CD4-positive, alpha-beta T cell treated with Interleukin-6 at 100 ng/mL for 8 hours (primary cell): ENCODE results near the gene RAVER1.
"Not testable (repeated sequence)": the region's sequence is repeated elsewhere in the genome, so short reads cannot be mapped to it uniquely, and the experiment has no call there.

Experiments used
- DNase-seq: peaks from one replicate; pipeline ENCODE4 v3.0.0-alpha.2; 2020; ENCODE audit warnings: mixed read lengths, low spot score

RAVER1 gene

GRCh38 chr19:10291554-10292205 is 41.6 kb downstream of the RAVER1 start:
- DNase-seq = no peak

- DNase-seq = peak; percentile 37
Measured at GRCh38 chr19:10290876-10291553, 42.3 kb downstream of the RAVER1 start.

- no peak for DNase-seq
Measured at GRCh38 chr19:10290357-10290875, 42.9 kb downstream of the RAVER1 start.

- DNase-seq = no peak
Measured at GRCh38 chr19:10289836-10290356, 43.4 kb downstream of the RAVER1 start, which contains the start of gene ICAM5. TSS of gene ICAM5 (plus strand) at chr19:10289952. CDS start at chr19:10290044, 92 bp downstream.

- peak; percentile 34 for DNase-seq
Measured at GRCh38 chr19:10289167-10289835, 44.0 kb downstream of the RAVER1 start.

GRCh38 chr19:10288662-10289166 is 44.6 kb downstream of the RAVER1 start:
- no peak for DNase-seq

- no peak for DNase-seq
Measured at GRCh38 chr19:10286803-10287737, 46.3 kb downstream of the RAVER1 start, which contains the start of gene ICAM4. TSS of gene ICAM4 (plus strand) at chr19:10286955. CDS start at chr19:10287013, 58 bp downstream.

GRCh38 chr19:10285393-10285792 is 47.9 kb downstream of the RAVER1 start:
- no peak for DNase-seq

- DNase-seq = no peak
Measured at GRCh38 chr19:10284960-10285278, 48.4 kb downstream of the RAVER1 start.

GRCh38 chr19:10284065-10284959 is 49.0 kb downstream of the RAVER1 start:
- no peak for DNase-seq

GRCh38 chr19:10283301-10284064 is 49.8 kb downstream of the RAVER1 start:
- no peak for DNase-seq

GRCh38 chr19:10282043-10282442 is 51.3 kb downstream of the RAVER1 start:
- DNase-seq = not testable (repeated sequence)

GRCh38 chr19:10279737-10280442 is 53.4 kb downstream of the RAVER1 start:
- no peak for DNase-seq

GRCh38 chr19:10278935-10279334 is 54.4 kb downstream of the RAVER1 start:
- DNase-seq = no peak

GRCh38 chr19:10277795-10278589 is 55.3 kb downstream of the RAVER1 start:
- no peak for DNase-seq

- DNase-seq = no peak
Measured at GRCh38 chr19:10274589-10274988, 58.7 kb downstream of the RAVER1 start.

GRCh38 chr19:10271543-10272086 is 61.7 kb downstream of the RAVER1 start:
- DNase-seq = peak; percentile 44
